K562 (cell line): ENCODE measurements around the gene GTF2A1. TPM values are rescaled to one million over a fixed set of nuclear protein-coding genes. Genes with fewer than 3 reads are reported as not detected.

Source experiments
- ATAC-seq: fragments of 200-7000 bp; cut with Tn5 transposase; 3 replicates; pipeline ENCODE4 v1.9.1; 2020; ENCODE audit warnings: moderate library complexity
- BruUV-seq: library from RNA; stranded (reverse); fragments of 400-500 nt; replicated peaks from 2 replicates; lab custom pipeline; 2021; lab: Mats Ljungman, UMichigan
- CTCF ChIA-PET: fragments of 300-600 bp; formaldehyde crosslinking; extraction: SDS; loops from one replicate; lab custom pipeline; 2021; ENCODE audit warnings: low intra/inter-chr PET ratio; lab: Yijun Ruan, JAX
- POLR2A ChIA-PET: fragments of 300-600, 350-650 bp; sonication (Branson Sonifier 250); formaldehyde crosslinking; extraction: SDS; loops from one replicate; lab custom pipeline; 2021; ENCODE audit warnings: antibody characterized with exemption, inconsistent platforms; lab: Yijun Ruan, JAX
- DNase-seq, 4 experiments: peaks; one replicate each; pipeline versions ENCODE4 v3.0.0 to v3.0.0-alpha.2; 2011 to 2018; ENCODE audit warnings: low spot score in 3 of 4, mixed read lengths in 3 of 4; ENCODE audit errors: extremely low read depth in 1 of 4
- FAIRE-seq: peaks from 2 replicates; lab custom pipeline; 2011; peaks lifted over from hg19 to GRCh38; lab: Jason Lieb, UNC
- H2AFZ ChIP-seq: 2 replicates; pipeline ENCODE4 v1.6.0; 2011; ENCODE audit warnings: low read depth, low read length, control low read depth, inconsistent platforms
- H3K27ac ChIP-seq: fragments of 200-600 bp; 3 replicates; pipeline ENCODE4 v1.8.0; 2011; ENCODE audit warnings: low read depth, mild to moderate bottlenecking, control low read depth, inconsistent platforms, low read length, moderate library complexity, mixed read lengths; ENCODE audit errors: extremely low read depth
- H3K27me3 ChIP-seq, 2 experiments: fragments of 300-600 bp in 1 of 2; 2 replicates in 1 of 2; 3 replicates in 1 of 2; pipeline versions ENCODE4 v1.6.0 to v1.8.0; 2011; ENCODE audit warnings: inconsistent platforms in 2 of 2, low read length in 2 of 2, mild to moderate bottlenecking in 1 of 2, mixed read lengths in 1 of 2, moderate library complexity in 1 of 2; ENCODE audit not compliant: control insufficient read depth in 2 of 2, insufficient read depth in 2 of 2
- H3K36me3 ChIP-seq: fragments of 300-600 bp; 3 replicates; pipeline ENCODE4 v1.8.0; 2011; ENCODE audit warnings: mild to moderate bottlenecking, low read length, inconsistent platforms; ENCODE audit not compliant: control insufficient read depth, insufficient read depth
- H3K4me1 ChIP-seq, 2 experiments: fragments of 200-600 bp in 1 of 2; replicated peaks in 1 of 2; 2 replicates in 1 of 2; 3 replicates in 1 of 2; pipeline versions ENCODE4 v1.5.1 to v1.8.0; 2011; ENCODE audit warnings: inconsistent platforms in 2 of 2, low read length in 2 of 2, mild to moderate bottlenecking in 1 of 2, mixed read lengths in 1 of 2, moderate library complexity in 1 of 2; ENCODE audit not compliant: control insufficient read depth in 2 of 2, insufficient read depth in 2 of 2
- H3K4me2 ChIP-seq: 2 replicates; pipeline ENCODE4 v1.6.1; 2011; ENCODE audit warnings: low read length, control low read depth, inconsistent platforms, mixed read lengths; ENCODE audit not compliant: insufficient read depth
- H3K4me3 ChIP-seq: fragments of 200-600 bp; sonication (generic), shearing (Covaris generic); 2 replicates; pipeline ENCODE4 v1.5.1; 2016; ENCODE audit warnings: control low read depth, inconsistent platforms
- H3K79me2 ChIP-seq: fragments of 200-600 bp; 3 replicates; pipeline ENCODE4 v1.8.0; 2011; ENCODE audit warnings: low read length, inconsistent platforms; ENCODE audit not compliant: control insufficient read depth, insufficient read depth
- H3K9ac ChIP-seq, 2 experiments: 2 replicates each; pipeline versions ENCODE4 v1.6.0 to v1.6.1; 2011; ENCODE audit warnings: low read depth in 2 of 2, low read length in 2 of 2, control low read depth in 1 of 2, inconsistent platforms in 1 of 2, mild to moderate bottlenecking in 1 of 2, mixed read lengths in 1 of 2; ENCODE audit not compliant: insufficient read depth in 1 of 2
- H3K9me1 ChIP-seq: one replicate; pipeline ENCODE4 v1.6.0; 2011; ENCODE audit warnings: inconsistent platforms, mild to moderate bottlenecking, low read length, moderate library complexity; ENCODE audit not compliant: control insufficient read depth, insufficient read depth
- H3K9me3 ChIP-seq: replicated peaks from 2 replicates; pipeline ENCODE4 v1.5.1; 2011; ENCODE audit warnings: low read depth, low read length, inconsistent platforms; ENCODE audit not compliant: control insufficient read depth, insufficient read depth
- H4K20me1 ChIP-seq: replicated peaks from 2 replicates; pipeline ENCODE4 v1.6.1; 2011; ENCODE audit warnings: low read length, inconsistent platforms, mixed read lengths; ENCODE audit not compliant: control insufficient read depth, insufficient read depth
- CBX5 ChIP-seq: IDR thresholded peaks from 2 replicates; pipeline ENCODE4 v1.6.1; 2014; ENCODE audit warnings: low read depth, borderline replicate concordance
- CHD1 ChIP-seq: fragments of 200-600 bp; sonication (generic); IDR thresholded peaks from one replicate; pipeline ENCODE4 v1.6.1; 2012; ENCODE audit warnings: mild to moderate bottlenecking, moderate library complexity, low read length, inconsistent platforms
- DIDO1 ChIP-seq: fragments of 450-650 bp; IDR thresholded peaks from 2 replicates; pipeline ENCODE4 v1.6.1; 2016; ENCODE audit warnings: low read depth, missing biosample characterization, missing genetic modification characterization
- HEY1 ChIP-seq: fragments of 250-450 bp; sonication (Bioruptor Pico); IDR thresholded peaks from 2 replicates; pipeline ENCODE4 v1.5.0; 2020; ENCODE audit warnings: mild to moderate bottlenecking, moderate library complexity, borderline replicate concordance
- KDM5B ChIP-seq: fragments of 200-600 bp; sonication (generic); IDR thresholded peaks from 2 replicates; pipeline ENCODE4 v1.6.1; 2012; ENCODE audit warnings: low read depth, mild to moderate bottlenecking, moderate library complexity, low read length, control low read depth, inconsistent platforms; ENCODE audit not compliant: insufficient replicate concordance
- KLF13 ChIP-seq: fragments of 450-650 bp; IDR thresholded peaks from 2 replicates; pipeline ENCODE4 v1.6.1; 2016; ENCODE audit warnings: missing genetic modification characterization, low read depth, mild to moderate bottlenecking, missing compliant biosample characterization, moderate library complexity, borderline replicate concordance
- RFX1 ChIP-seq: fragments of 450-650 bp; IDR thresholded peaks from 2 replicates; pipeline ENCODE4 v1.6.1; 2016; ENCODE audit warnings: mild to moderate bottlenecking, moderate library complexity
- SAP30 ChIP-seq: fragments of 200-600 bp; sonication (generic); IDR thresholded peaks from 2 replicates; pipeline ENCODE4 v1.6.1; 2012; ENCODE audit warnings: borderline replicate concordance, low read depth, mild to moderate bottlenecking, moderate library complexity, low read length, control low read depth, inconsistent platforms; ENCODE audit not compliant: insufficient read depth, poor library complexity, severe bottlenecking
- TEAD2 ChIP-seq: fragments of 450-650 bp; IDR thresholded peaks from 2 replicates; pipeline ENCODE4 v1.6.1; 2016; ENCODE audit warnings: missing genetic modification characterization, control low read depth, missing compliant biosample characterization
- ZSCAN29 ChIP-seq: fragments of 450-650 bp; IDR thresholded peaks from 2 replicates; pipeline ENCODE4 v1.6.1; 2017
- WGBS: fragments of 100-300 bp; shearing (Covaris generic); methylation state at CpG from one replicate; pipeline ENCODE4 v1.1.6; 2016; ENCODE audit warnings: low coverage, mixed read lengths; ENCODE audit not compliant: insufficient coverage; ENCODE audit errors: missing lambda C conversion rate; 5-methylcytosine and 5-hydroxymethylcytosine counted together
- in situ Hi-C: fragments of 300-500 bp; cut with MboI; formaldehyde crosslinking; loops from 4 replicates; pipeline ENCODE4 v1.15.0; 2018; ENCODE audit warnings: inconsistent platforms, mixed read lengths
- intact Hi-C: fragments of 100-400 bp; cut with micrococcal nuclease; formaldehyde crosslinking; loops from 2 replicates; pipeline ENCODE4 v1.14.2; 2022
- polyA plus RNA-seq, 8 experiments: library from polyadenylated mRNA; depleted of rRNA in 4 of 8; stranded (reverse) in 5 of 8; unstranded in 3 of 8; fragments of >200 nt; fragmentation: Nextera tagmentation in 2 of 8; fragmentation: Illumina TruSeq in 1 of 8; extraction: Ambion mirVana in 2 of 8; extraction: Trizol in 1 of 8; gene quantifications; 2 replicates each; pipeline versions ENCODE4 v1.2.1 to v1.2.3, GENCODE V29; 2011 to 2014; ENCODE audit warnings: inconsistent platforms in 1 of 8, missing spikeins in 1 of 8
- total RNA-seq, 7 experiments: library from RNA; depleted of rRNA in 6 of 7; stranded (reverse); fragments of >200 nt in 6 of 7; fragmentation: Illumina TruSeq in 2 of 7; extraction: Trizol in 2 of 7; gene quantifications; 2 replicates each; pipeline versions ENCODE4 v1.2.1 to v1.2.3, GENCODE V29; 2011 to 2021; ENCODE audit warnings: low replicate concordance in 1 of 7
- TF ChIP-seq, protein P1 (sequence below), 2 experiments: fragments of 150-350 bp in 1 of 2; IDR thresholded peaks; 2 replicates each; pipeline ENCODE4 v1.6.1; 2012 to 2016; ENCODE audit warnings: low read depth in 2 of 2, low read length in 2 of 2, mild to moderate bottlenecking in 1 of 2, moderate library complexity in 1 of 2
- TF ChIP-seq, protein P2 (sequence below): fragments of 250-450 bp; sonication (Bioruptor Pico); IDR thresholded peaks from 2 replicates; pipeline ENCODE4 v1.9.0; 2021; ENCODE audit warnings: mild to moderate bottlenecking
- TF ChIP-seq, protein P3 (sequence below): sonication (generic); formaldehyde crosslinking; IDR thresholded peaks from 2 replicates; pipeline ENCODE4 v1.8.0; 2022; ENCODE audit warnings: mild to moderate bottlenecking, missing genetic modification reagents, borderline replicate concordance
- TF ChIP-seq, protein P4 (sequence below): fragments of 250-450 bp; sonication (Bioruptor Pico); IDR thresholded peaks from 2 replicates; pipeline ENCODE4 v1.5.0; 2021

Gene GTF2A1
- total and polyA plus RNA-seq, 9 of the 15 experiments (the other 6 are each of a cell fraction or from before 2014, with no cell fraction given): 3.4 to 22.8 (median 14.7) TPM

DNA sequence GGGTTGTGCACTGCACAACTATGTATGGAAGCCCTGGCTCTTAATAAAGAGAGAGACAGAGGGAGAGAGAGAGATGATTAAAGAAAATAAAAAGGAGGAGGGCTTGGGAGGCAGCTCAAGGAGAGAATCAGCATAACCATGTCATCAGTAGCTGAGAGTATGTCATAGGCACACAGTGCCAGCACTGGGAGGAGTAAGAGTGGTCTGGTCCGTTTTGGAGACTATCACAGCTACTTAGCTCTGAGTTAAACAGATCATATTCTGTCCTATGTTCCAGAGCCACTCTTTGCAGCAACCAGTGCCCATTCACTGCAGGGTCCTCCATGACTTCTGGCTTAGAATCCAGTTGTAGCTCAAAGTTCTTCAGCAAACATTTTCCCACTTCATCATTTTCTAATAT, 59.0 kb downstream of the GTF2A1 start (continued):
- no peak for TF ChIP-seq CBX5

DNA sequence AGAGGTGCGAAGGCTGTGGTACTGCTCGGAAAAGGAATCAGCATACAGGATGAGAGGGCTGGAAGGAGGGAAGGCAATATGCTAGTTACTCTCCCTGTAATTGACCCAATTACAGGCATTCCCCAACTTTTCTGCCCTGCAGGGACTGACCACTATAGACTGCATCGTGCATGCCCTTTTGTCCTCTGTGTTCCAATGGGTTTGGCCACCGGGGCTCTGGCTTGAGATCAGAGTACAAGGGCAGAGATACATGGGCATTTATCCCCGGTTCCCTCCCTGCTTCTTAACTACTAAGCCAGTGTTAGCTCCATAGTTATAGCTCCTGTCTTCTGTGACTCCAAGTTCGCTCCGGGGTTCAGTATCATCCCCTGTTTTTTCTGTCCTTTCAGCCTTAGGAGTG, 59.7 kb downstream of the GTF2A1 start:
- FAIRE-seq: no peak
- Histone ChIP-seq H3K27ac (no peak overlapping the region), H3K36me3 (no peaks in the 10 kb centered on the region), H3K79me2 (no peaks in the 10 kb centered on the region), H3K9me3 (no peaks in the 10 kb centered on the region), H3K4me2 (no peak overlapping the region), H4K20me1 (no peaks in the 10 kb centered on the region), H3K27me3 (no peaks in the 10 kb centered on the region), H3K9ac (no peak overlapping the region), H3K4me1 (peaks cover 0 to 22% of the 10 kb centered on the region in 2 experiments; a peak in 3 of 5 replicates), H3K9me1 (no peaks in the 10 kb centered on the region), H3K4me3 (no peak overlapping the region), H2AFZ (no peak overlapping the region)
- intact Hi-C loops (no loop called here), in situ Hi-C loops (no loop called here)
- DNase-seq: no peak
- CTCF ChIA-PET: no interaction called here
- 64% methylated on average over 7 of the region's 7 CpGs for WGBS
- BruUV-seq: no TSS peak
- ATAC-seq: no peak
- POLR2A ChIA-PET: no interaction called here
- TF ChIP-seq, protein P1, sequence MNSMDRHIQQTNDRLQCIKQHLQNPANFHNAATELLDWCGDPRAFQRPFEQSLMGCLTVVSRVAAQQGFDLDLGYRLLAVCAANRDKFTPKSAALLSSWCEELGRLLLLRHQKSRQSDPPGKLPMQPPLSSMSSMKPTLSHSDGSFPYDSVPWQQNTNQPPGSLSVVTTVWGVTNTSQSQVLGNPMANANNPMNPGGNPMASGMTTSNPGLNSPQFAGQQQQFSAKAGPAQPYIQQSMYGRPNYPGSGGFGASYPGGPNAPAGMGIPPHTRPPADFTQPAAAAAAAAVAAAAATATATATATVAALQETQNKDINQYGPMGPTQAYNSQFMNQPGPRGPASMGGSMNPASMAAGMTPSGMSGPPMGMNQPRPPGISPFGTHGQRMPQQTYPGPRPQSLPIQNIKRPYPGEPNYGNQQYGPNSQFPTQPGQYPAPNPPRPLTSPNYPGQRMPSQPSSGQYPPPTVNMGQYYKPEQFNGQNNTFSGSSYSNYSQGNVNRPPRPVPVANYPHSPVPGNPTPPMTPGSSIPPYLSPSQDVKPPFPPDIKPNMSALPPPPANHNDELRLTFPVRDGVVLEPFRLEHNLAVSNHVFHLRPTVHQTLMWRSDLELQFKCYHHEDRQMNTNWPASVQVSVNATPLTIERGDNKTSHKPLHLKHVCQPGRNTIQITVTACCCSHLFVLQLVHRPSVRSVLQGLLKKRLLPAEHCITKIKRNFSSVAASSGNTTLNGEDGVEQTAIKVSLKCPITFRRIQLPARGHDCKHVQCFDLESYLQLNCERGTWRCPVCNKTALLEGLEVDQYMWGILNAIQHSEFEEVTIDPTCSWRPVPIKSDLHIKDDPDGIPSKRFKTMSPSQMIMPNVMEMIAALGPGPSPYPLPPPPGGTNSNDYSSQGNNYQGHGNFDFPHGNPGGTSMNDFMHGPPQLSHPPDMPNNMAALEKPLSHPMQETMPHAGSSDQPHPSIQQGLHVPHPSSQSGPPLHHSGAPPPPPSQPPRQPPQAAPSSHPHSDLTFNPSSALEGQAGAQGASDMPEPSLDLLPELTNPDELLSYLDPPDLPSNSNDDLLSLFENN (IDR thresholded peaks at IDR 0.05; ENCODE audit: low read depth in 2 of 2, low read length in 2 of 2): no peak
- TF ChIP-seq DIDO1 (tag) (no peak), ZSCAN29 (no peak), KDM5B (no peak), RFX1 (no peak), KLF13 (tag) (no peak), CHD1 (no peak), HEY1 (CRISPR knock-in tag) (no peak), SAP30 (no peak), TEAD2 (no peak)
- TF ChIP-seq, protein P2, sequence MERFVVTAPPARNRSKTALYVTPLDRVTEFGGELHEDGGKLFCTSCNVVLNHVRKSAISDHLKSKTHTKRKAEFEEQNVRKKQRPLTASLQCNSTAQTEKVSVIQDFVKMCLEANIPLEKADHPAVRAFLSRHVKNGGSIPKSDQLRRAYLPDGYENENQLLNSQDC (CRISPR knock-in tag): no peak
- TF ChIP-seq, protein P3, sequence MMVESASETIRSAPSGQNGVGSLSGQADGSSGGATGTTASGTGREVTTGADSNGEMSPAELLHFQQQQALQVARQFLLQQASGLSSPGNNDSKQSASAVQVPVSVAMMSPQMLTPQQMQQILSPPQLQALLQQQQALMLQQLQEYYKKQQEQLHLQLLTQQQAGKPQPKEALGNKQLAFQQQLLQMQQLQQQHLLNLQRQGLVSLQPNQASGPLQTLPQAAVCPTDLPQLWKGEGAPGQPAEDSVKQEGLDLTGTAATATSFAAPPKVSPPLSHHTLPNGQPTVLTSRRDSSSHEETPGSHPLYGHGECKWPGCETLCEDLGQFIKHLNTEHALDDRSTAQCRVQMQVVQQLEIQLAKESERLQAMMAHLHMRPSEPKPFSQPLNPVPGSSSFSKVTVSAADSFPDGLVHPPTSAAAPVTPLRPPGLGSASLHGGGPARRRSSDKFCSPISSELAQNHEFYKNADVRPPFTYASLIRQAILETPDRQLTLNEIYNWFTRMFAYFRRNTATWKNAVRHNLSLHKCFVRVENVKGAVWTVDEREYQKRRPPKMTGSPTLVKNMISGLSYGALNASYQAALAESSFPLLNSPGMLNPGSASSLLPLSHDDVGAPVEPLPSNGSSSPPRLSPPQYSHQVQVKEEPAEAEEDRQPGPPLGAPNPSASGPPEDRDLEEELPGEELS (CRISPR knock-in tag): no peak
- TF ChIP-seq, protein P4, sequence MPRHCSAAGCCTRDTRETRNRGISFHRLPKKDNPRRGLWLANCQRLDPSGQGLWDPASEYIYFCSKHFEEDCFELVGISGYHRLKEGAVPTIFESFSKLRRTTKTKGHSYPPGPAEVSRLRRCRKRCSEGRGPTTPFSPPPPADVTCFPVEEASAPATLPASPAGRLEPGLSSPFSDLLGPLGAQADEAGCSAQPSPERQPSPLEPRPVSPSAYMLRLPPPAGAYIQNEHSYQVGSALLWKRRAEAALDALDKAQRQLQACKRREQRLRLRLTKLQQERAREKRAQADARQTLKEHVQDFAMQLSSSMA (CRISPR knock-in tag): no peak
